Measurements from ENCODE around the gene TTYH3.
A peak's percentile ranks its signal among the peaks of the same experiment; 100 is the strongest.

Gene TTYH3

GRCh38 chr7:2621061-2621828, 10.5 kb upstream of the TTYH3 start:
- H3K27ac Mint-ChIP-seq = no peak overlapping the region
- no peaks in the 10 kb centered on the region for H3K9me3 Mint-ChIP-seq
- no peaks in the 10 kb centered on the region for H3K4me1 Mint-ChIP-seq (ENCODE audit: low read depth)
- H3K36me3 Mint-ChIP-seq (ENCODE audit: low read depth) = no peaks in the 10 kb centered on the region
- no peak overlapping the region for H3K4me3 Mint-ChIP-seq
- H3K27me3 Mint-ChIP-seq (ENCODE audit: low read depth) = no peaks in the 10 kb centered on the region

- Mint-ChIP-seq H3K9me3 (no peaks in the 10 kb centered on the region), H3K36me3 (ENCODE audit: low read depth) (no peaks in the 10 kb centered on the region), H3K4me3 (no peak overlapping the region), H3K27ac (no peak overlapping the region), H3K4me1 (ENCODE audit: low read depth) (no peaks in the 10 kb centered on the region), H3K27me3 (ENCODE audit: low read depth) (no peaks in the 10 kb centered on the region)
Observed at GRCh38 chr7:2621948-2622640, 9.7 kb upstream of the TTYH3 start.

- no peaks in the 10 kb centered on the region for H3K27me3 Mint-ChIP-seq (ENCODE audit: low read depth)
- H3K27ac Mint-ChIP-seq = no peak overlapping the region
- no peaks in the 10 kb centered on the region for H3K4me1 Mint-ChIP-seq (ENCODE audit: low read depth)
- H3K36me3 Mint-ChIP-seq (ENCODE audit: low read depth) = no peaks in the 10 kb centered on the region
- no peak overlapping the region for H3K4me3 Mint-ChIP-seq
- no peaks in the 10 kb centered on the region for H3K9me3 Mint-ChIP-seq
Observed at GRCh38 chr7:2622869-2623697, 8.7 kb upstream of the TTYH3 start.

GRCh38 chr7:2623698-2624014, 8.1 kb upstream of the TTYH3 start:
- no peaks in the 10 kb centered on the region for H3K27me3 Mint-ChIP-seq (ENCODE audit: low read depth)
- no peak overlapping the region for H3K27ac Mint-ChIP-seq
- no peaks in the 10 kb centered on the region for H3K36me3 Mint-ChIP-seq (ENCODE audit: low read depth)
- no peaks in the 10 kb centered on the region for H3K9me3 Mint-ChIP-seq
- H3K4me3 Mint-ChIP-seq = no peak overlapping the region
- no peaks in the 10 kb centered on the region for H3K4me1 Mint-ChIP-seq (ENCODE audit: low read depth)

- H3K27ac Mint-ChIP-seq = no peak overlapping the region
- H3K4me3 Mint-ChIP-seq = no peak overlapping the region
- no peaks in the 10 kb centered on the region for H3K27me3 Mint-ChIP-seq (ENCODE audit: low read depth)
- no peaks in the 10 kb centered on the region for H3K4me1 Mint-ChIP-seq (ENCODE audit: low read depth)
- H3K36me3 Mint-ChIP-seq (ENCODE audit: low read depth) = no peaks in the 10 kb centered on the region
- no peaks in the 10 kb centered on the region for H3K9me3 Mint-ChIP-seq
Observed at GRCh38 chr7:2624293-2624886, 7.4 kb upstream of the TTYH3 start.

- Mint-ChIP-seq H3K4me3 (no peak overlapping the region), H3K27me3 (ENCODE audit: low read depth) (no peaks in the 10 kb centered on the region)
Observed at GRCh38 chr7:2626498-2627117, 5.2 kb upstream of the TTYH3 start.

GRCh38 chr7:2627258-2628129, 4.3 kb upstream of the TTYH3 start:
- no peaks in the 10 kb centered on the region for H3K9me3 Mint-ChIP-seq
- H3K4me3 Mint-ChIP-seq = no peak overlapping the region
- H3K27me3 Mint-ChIP-seq (ENCODE audit: low read depth) = no peaks in the 10 kb centered on the region
- H3K36me3 Mint-ChIP-seq (ENCODE audit: low read depth) = no peaks in the 10 kb centered on the region
- peaks cover 5% of the 10 kb centered on the region for H3K4me1 Mint-ChIP-seq (ENCODE audit: low read depth)
- no peak overlapping the region for H3K27ac Mint-ChIP-seq

More at GRCh38 chr7:2626498-2627117, 5.2 kb upstream of the TTYH3 start:
- Mint-ChIP-seq H3K9me3 (no peaks in the 10 kb centered on the region), H3K27ac (no peak overlapping the region), H3K4me1 (ENCODE audit: low read depth) (peaks cover 3% of the 10 kb centered on the region), H3K36me3 (ENCODE audit: low read depth) (no peaks in the 10 kb centered on the region)

- H3K27me3 Mint-ChIP-seq (ENCODE audit: low read depth) = no peaks in the 10 kb centered on the region
- no peaks in the 10 kb centered on the region for H3K36me3 Mint-ChIP-seq (ENCODE audit: low read depth)
- H3K9me3 Mint-ChIP-seq = no peaks in the 10 kb centered on the region
- peaks cover 7% of the 10 kb centered on the region for H3K4me1 Mint-ChIP-seq (ENCODE audit: low read depth)
- no peak overlapping the region for H3K4me3 Mint-ChIP-seq
- no peak overlapping the region for H3K27ac Mint-ChIP-seq
Observed at GRCh38 chr7:2628130-2628482, 3.7 kb upstream of the TTYH3 start.

- Mint-ChIP-seq H3K4me3 (no peak overlapping the region), H3K36me3 (ENCODE audit: low read depth) (no peaks in the 10 kb centered on the region), H3K9me3 (no peaks in the 10 kb centered on the region), H3K27ac (no peak overlapping the region), H3K4me1 (ENCODE audit: low read depth) (peaks cover 11% of the 10 kb centered on the region), H3K27me3 (ENCODE audit: low read depth) (no peaks in the 10 kb centered on the region)
Observed at GRCh38 chr7:2628891-2629290, 2.9 kb upstream of the TTYH3 start.

- H3K36me3 Mint-ChIP-seq (ENCODE audit: low read depth) = no peaks in the 10 kb centered on the region
- no peaks in the 10 kb centered on the region for H3K9me3 Mint-ChIP-seq
- H3K4me3 Mint-ChIP-seq = no peak overlapping the region
- H3K27me3 Mint-ChIP-seq (ENCODE audit: low read depth) = no peaks in the 10 kb centered on the region
- H3K4me1 Mint-ChIP-seq (ENCODE audit: low read depth) = peaks cover 11% of the 10 kb centered on the region
- H3K27ac Mint-ChIP-seq = no peak overlapping the region
Observed at GRCh38 chr7:2629746-2630681, 1.8 kb upstream of the TTYH3 start.

GRCh38 chr7:2632733-2633537, 1.1 kb downstream of the TTYH3 start:
- Mint-ChIP-seq H3K9me3 (no peaks in the 10 kb centered on the region), H3K36me3 (ENCODE audit: low read depth) (no peaks in the 10 kb centered on the region), H3K4me3 (peak overlapping the region; percentile 87), H3K4me1 (ENCODE audit: low read depth) (peaks cover 11% of the 10 kb centered on the region), H3K27me3 (ENCODE audit: low read depth) (no peaks in the 10 kb centered on the region), H3K27ac (peak overlapping the region; percentile 69)

GRCh38 chr7:2633538-2634266, 1.9 kb downstream of the TTYH3 start:
- no peaks in the 10 kb centered on the region for H3K36me3 Mint-ChIP-seq (ENCODE audit: low read depth)
- H3K4me1 Mint-ChIP-seq (ENCODE audit: low read depth) = peaks cover 11% of the 10 kb centered on the region
- peak overlapping the region; percentile 69 for H3K27ac Mint-ChIP-seq
- no peaks in the 10 kb centered on the region for H3K27me3 Mint-ChIP-seq (ENCODE audit: low read depth)
- H3K4me3 Mint-ChIP-seq = peak overlapping the region; percentile 87
- H3K9me3 Mint-ChIP-seq = no peaks in the 10 kb centered on the region
